GM18873 (cell line): ENCODE results near the gene RGS8.

Experiments used
- ATAC-seq: cut with Tn5 transposase; IDR thresholded peaks from one replicate; pipeline ENCODE4 v1.9.1; 2021; ENCODE audit warnings: mild to moderate bottlenecking, moderate library complexity, moderate number of reproducible peaks; ENCODE audit not compliant: unreplicated experiment, low FRiP score

RGS8 gene

DNA sequence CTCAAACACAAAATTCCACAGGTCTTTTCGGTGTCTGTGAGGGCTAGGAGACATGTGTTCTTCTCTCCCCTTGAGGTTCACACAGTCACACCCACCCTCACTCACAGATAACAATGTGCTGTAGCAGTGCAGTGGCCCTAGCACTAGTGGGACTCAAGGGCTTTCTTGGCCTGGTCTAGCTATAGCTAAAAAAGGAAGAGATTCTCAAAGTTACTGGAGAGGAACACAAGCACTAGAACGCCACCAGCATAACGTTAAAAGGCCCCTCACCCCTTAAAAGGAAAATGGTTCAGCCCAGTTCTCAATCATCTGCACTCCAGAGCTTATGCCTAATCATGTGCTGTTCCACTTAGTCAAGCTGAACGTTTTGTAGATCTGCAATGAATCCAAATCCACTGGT lies 39.5 kb downstream of the RGS8 start:
- ATAC-seq, result no peak

DNA sequence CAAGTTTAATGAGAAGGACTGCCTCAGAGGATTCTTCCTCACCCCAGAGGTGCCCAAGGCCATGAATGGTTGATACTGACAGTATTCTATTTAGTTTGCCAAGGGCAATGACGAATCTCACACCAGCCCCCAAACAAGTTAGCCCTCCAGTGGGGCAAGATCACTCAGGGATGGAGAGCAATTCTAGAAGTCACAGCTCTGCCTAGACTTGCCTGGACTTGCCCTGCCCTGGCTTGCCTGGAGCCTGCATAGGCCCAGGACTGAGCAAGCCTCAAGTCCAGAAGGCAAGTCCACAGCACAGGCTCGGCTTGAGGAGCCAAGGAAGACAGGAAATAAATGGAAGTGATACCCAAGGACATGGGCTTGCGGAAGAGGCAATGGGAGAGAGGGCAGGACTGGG lies 40.7 kb downstream of the RGS8 start:
- ATAC-seq, result no peak

DNA sequence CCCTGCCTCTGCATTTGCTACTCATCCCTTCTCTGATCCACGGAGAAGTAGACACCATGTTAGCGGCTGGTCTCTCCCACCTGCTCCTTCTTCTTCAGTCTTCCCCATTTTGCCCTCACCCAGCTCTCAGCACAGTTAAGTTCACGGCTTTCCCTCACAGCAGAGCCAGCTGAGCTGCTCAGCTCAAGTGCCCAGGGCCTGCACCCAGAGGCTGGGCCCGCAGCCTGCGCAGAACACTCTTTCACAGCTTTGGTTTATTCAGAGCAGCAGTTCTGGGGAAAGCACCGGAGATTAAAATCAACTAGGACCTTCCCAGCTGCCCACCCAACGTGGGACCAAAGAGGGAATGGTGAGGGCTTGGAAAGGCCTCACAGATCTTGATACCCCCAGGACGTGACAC lies 41.9 kb downstream of the RGS8 start:
- ATAC-seq, result no peak

DNA sequence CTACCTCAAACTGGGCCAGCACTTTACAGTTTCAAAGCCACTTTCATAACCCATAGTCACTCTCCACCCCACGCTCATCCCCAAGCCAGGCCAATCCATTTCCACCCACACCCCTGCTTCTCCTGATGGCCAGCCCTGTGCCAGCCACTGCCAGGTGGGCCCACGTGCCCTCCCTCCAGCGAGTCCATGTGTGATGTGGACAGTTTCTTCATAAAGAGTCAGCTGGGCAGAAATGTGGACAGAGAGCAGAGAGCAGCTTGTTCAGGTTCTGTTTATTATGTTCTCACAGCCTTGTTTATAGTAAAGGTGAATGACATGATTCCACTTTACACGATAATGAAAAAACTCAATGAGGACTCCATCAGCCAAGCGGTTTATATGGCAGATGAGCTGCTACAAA lies 42.8 kb downstream of the RGS8 start:
- no peak for ATAC-seq

DNA sequence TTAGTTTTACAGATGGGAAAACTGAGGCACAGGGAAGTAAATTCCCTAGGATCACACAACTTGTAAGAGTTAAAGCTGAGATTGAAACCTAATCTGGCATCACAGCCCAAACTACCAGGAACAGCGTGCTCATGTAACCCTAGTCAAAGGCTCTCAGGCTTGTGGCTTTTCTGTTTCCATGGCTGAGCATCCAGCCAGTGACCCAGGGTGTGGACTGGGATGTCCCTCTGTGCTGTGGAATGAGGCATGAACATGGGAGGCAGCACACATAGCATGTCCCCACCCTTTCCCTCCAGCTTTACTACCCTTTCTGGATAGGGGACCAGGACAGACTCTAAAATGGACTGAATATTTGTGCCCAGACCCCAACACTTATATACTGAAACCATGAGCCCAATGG lies 45.1 kb downstream of the RGS8 start:
- ATAC-seq, result no peak

DNA sequence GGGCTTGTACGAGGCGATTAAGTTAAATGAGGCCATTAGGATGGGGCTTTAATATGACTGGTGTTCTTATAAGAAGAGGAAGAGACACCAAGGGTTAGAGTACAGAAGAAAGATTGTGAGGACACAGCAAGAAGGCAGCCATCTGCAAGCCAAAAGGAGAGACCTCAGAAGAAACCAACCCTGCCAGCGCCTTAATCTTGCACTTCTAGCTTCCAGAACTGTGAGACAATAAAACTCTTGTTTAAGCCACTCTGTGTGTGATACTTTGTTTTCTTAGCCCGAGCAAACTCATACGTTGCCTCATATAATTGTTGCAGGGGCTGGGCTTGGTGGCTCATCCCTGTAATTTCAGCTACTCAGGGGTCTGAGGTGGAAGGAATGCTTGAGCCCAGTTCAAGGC lies 46.6 kb downstream of the RGS8 start:
- ATAC-seq, result no peak

DNA sequence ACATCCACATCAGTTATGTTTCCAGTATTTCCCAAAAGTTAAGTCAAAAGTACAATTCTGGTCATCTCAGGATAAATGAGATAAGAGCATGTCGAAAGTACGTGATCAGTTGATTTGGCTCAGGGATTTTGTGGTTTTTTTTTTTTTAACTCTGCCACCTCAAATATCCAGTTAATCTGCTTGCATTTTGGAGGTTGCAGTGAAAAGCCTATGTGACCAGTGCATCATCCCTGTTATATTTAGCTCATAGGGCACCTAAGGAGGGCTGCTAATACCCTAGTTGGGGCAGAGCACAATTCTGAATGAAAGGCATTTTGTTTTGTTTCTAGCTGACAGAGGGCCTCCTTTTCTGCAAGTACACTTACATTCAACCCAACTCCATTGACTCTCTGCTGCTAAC lies 48.5 kb downstream of the RGS8 start:
- ATAC-seq, result no peak
